NCI-H510A (cell line): ENCODE data around the gene NT5DC1.
"Not testable (repeated sequence)": the region's sequence is repeated elsewhere in the genome, so short reads cannot be mapped to it uniquely, and the experiment has no call there.

Experiments
- DNase-seq: peaks from one replicate; lab custom pipeline; 2025; lab: John Stamatoyannopoulos, UW

The NT5DC1 gene

DNA sequence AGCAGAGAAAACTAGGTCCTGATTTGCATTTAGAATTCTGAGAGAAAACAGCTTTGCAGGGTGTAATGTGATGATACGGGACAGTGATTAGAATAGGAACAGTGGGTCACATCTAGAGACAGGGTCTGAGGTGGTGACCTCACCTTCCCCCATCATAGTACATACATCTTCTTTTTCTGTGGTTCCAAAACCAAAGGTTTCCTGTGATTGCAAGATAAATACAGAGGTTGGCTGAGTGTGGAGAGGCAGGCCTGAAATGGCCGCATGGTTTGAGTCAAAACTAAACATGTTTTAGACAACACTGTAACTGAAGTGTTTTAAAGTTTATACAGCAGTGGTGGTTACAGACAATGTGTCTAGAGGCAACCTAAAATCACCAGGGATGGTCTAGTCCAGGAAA is 10.4 kb upstream of the NT5DC1 start:
- DNase-seq, result no peak

DNA sequence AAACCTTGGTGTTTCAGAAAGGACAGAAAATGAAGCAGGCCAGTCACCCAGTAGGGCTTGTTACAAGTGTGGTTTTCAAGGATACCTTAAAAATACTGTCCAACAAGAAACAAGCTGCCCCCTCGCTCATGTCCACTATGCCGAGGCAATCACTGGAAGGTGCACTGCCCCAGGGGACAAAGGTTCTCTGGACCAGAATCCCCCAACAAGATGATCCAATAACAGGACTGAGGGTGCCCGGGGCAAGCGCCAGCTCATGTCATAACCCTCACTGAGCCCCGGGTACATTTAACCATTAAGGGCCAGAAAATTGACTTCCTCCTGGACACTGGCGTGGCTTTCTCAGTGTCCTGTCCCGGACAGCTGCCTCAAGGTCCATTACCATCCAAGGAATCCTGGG is 6.6 kb upstream of the NT5DC1 start:
- no peak for DNase-seq

DNA sequence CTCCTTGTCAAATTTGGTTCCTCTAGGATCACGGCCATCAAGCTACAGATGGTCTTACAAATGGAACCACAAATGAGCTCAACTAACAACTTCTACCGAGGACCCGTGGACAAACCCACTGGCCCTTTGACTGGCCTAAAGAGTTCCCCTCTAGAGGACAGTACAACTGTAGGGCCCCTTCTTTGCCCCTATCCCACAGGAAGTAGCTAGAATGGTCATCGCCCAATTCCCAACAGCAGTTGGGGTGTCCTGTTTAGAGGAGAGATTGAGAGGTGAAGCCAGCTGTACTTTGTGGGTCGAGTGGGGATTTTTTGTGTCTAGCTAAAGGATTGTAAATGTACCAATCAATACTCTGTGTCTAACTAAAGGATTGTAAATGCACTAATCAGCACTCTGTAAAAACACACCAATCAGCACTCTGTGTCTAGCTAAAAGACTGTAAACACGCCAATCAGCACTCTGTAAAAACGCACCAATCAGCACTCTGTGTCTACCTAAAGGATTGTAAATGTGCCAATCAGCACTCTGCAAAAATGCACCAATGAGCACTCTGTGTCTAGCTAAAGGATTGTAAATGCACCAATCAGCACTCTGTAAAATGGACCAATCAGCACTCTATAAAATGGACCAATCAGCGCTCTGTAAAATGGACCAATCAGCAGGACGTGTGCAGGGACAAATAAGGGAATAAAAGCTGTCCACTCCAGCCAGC is 4.4 kb upstream of the NT5DC1 start:
- DNase-seq, result not testable (repeated sequence)

DNA sequence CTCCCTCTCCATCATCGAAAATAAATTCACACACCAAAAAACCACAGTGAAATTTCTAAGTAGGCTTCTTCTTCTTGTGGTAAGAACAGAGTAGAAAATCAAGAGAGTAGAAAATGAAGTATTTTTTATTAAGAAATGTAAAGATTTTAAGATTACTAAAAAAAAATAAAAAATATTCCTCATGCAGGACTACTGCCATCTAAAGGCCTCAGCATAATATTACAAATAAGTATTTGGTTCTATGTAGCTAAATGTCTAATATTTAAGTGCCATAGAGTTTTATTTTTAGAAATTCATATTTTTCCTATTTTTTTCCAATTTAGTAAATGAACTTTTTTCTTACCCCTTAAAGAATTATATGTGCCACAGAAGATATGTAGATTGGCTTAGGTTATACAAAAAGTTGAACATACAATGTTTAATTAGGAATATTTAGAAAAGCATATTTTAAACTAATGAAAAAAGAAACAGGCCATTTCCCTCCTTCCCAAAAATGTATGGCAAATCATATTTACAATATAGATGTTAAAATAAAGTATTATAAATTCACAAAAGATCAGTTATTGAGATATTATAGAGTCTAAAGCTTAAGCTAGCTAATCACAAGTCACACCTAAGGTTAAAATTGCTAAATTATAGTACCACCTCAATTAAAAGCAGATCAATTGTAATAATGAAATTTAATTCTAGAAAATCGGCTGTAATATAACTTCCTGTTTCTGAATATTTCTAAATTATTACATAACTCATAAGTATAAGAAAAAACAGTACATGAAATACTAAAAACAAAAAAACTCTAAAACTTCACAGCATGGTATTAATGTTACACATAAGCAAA is 3.5 kb upstream of the NT5DC1 start:
- no peak for DNase-seq

DNA sequence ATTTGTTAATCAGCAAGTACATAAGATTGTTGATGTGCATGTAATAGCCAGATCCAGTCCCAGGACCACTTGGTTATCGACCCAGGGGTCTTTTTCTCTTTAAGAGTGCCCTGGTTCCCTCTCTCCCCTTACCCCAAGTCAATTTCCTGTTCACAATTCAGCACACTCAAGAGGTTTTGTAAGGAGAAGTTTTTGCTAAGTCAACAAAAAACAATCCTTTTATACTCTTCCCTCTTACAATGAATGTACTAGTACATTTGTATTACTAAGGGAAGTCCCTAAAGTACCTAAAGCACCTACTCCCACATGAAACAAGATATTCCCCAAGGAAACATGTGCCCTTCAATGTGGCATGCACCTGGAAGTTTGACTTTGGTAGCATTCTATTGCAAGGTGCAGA is 1.6 kb upstream of the NT5DC1 start:
- DNase-seq, result no peak

DNA sequence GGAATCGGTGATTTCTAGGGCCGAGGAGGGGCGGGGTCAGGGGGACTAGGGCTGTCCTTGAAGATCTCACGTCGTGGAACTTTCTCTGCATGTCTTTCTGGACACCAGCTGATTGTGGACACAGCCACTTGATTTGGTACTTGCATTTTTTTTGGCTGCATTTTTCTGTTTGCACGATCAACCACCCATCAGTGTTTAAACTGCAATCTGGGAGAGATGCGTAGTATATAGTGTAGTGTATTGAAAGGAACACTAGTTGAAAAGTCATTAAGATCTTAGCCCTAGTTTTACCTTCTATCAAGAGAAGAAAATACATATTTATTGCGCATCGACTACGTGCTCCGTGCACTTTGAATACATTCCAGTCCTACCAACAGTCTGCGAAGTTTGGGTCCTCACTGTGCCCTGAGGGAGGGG is 657 bp downstream of the NT5DC1 start:
- no peak for DNase-seq

DNA sequence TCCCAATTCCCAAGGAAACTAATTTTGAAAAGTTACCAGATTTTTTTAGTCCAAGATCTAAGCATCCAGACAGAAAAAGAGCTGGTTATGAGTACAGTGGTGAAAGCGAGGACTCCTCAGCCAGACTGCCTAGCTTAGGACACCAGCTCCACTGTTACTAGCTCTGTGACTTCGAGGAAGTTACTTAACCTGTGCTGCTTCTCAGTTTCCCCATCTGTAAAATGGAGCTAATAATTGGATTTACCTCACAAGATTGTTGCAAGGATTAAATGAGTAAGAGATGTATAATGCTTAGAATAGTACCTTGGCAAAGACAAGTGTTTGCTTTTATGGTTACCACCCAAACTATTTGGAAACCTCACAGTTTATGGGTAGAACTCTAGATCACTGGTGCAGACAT is 1.1 kb downstream of the NT5DC1 start:
- DNase-seq, result no peak

DNA sequence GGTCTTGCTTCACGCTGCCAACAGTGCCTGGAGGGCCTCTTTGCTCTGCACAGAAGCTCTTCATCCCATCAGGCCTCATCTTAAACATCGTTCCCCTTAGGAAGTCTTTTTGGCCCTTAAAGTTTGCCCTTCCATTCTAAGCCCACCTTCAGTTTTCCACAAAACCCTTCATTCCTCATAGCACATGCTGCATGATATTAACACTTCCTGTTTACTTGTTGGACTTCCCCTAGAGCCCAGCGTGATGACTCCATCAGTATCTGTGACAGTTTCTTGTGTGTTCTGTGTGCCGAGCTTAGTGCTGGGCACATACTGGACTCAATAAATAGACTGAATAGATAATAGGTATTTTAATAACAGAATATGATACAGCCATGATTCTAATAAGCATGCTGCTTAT is 2.2 kb downstream of the NT5DC1 start:
- no peak for DNase-seq

DNA sequence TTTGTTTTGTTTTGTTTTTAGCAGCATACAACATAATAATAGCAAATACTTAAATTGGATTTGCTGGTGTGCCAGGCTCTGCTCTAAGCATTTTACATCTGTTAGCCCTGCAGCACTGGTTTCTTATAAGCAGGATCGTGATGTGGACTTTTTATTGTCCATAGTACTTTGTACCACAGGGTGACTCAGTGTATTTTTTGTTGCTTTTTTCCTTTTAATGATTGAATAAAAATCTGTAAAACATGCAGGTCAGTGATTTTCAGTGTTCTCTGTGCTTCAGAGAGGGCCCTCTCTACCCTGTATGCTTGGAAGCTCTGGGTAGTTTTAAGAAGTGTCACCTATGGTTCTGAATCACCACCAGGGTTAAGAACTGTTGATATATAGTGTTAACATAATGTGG is 4.0 kb downstream of the NT5DC1 start:
- DNase-seq, result no peak

DNA sequence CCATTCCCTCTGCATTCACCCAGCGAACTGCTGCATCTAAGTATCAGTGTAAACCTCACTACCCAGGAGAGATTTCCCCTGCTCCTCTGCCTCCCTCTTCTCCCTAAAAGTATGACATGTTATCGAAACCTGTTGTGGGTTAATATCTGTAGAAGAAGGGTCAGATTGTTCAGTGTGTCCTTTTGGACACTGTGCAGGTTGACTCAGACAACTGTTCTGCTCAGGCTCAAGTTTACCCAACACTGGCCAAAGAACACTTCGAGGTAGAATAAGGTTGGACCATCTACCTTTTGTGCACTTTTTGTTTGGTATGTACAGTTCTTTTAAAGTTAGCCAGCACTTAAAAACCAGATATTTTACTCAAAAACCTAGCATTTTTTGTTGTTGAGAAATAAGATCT is 4.6 kb downstream of the NT5DC1 start:
- no peak for DNase-seq

DNA sequence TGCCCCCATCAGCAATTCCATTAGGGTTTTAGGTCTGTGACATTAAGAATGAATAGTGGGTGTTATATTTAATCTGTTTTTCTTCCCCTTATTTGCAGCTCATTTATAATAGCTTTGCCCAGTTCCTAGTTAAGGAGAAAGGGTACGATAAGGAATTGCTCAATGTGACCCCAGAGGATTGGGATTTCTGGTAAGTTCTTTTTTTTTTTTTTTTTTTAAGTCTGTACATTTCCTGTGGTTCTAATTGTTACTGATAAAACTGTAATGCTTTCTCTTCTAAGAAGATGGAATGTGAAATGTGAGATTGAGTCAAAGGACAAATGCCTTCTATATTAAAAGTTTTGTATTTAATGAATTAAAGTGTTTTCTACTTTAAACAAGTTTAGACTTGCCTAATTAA is 5.5 kb downstream of the NT5DC1 start:
- no peak for DNase-seq

DNA sequence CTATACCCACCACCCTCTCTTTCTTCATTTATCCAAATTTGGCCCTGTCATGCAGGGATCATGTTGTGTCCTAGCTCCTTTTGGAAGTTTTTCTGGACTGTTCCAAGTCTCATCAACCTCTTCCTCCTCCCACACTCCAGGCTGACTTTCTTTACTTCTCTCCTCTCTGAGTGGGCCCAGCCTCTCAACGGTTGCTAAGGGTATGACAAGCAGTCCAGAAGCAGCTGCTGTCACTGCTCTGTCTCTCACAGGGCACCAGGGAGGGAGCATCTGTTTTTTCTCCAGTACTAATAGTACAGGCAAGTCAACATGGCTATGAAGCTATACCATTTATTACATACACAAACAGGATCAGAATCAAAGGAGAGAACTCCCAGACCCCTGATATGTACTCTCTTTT is 8.2 kb downstream of the NT5DC1 start:
- no peak for DNase-seq

DNA sequence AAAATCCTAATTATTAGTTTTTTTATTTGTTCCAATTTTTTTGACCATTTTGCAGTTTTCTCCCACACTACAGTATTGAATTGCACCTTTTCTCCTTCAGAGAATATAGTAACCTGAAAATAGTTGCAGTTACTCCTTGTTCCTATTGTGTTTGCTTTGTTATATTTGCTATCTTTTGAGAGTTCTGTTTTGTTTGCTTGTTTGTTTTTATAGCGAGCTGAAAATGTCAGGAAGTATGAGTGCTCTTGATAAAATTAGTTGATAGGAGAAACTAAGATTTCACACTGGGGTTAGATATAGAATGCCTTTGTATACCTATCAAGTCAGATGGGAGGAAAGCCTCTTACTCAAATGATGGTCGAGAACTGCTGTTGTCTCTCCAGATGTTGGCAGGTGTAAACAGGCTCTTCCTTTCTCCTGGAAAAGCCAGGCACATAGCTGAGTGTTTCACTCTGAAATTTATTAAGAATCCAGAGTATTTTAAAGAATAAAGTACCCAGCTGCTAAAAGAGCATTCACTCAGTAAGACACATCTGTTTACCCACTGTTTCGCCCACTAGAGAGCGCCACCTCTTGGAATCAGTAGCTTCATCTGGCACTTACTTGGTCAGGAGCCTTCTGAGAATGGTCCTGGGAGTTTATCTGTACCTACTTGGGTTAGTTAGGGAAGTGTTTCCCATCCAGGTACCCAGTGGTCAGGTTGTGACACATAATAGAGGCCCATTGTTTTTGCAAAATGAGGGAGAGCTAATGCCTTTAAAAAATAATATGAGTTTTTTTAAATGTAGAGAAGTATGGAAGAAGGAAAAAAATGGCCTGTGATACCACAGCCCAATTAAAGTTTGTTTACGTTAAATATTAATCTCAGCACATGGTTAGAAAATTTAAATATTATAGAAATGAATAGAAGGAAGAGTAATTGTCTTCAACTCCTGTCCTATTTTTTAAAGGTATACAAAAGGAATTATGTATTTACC is 11.2 kb downstream of the NT5DC1 start:
- DNase-seq, result no peak

DNA sequence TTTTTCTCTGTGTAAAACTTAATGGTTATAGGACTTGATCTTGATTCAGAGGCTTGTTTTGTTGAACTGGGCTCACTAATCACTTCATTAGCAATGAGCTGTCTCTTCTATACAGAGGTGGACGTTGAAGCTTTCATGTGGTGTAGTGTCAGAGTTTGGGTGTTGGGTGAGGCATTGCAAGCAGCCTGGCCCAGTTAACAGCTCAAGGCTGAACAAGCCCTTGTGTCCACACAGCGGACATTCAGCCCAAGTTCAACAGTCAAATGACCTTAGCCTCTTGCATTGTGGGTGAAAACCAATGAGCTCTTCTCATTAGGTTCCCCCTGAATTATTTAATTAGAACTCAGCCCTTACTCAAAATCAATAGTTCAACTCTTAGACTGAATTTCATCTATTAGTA is 12.7 kb downstream of the NT5DC1 start:
- no peak for DNase-seq

DNA sequence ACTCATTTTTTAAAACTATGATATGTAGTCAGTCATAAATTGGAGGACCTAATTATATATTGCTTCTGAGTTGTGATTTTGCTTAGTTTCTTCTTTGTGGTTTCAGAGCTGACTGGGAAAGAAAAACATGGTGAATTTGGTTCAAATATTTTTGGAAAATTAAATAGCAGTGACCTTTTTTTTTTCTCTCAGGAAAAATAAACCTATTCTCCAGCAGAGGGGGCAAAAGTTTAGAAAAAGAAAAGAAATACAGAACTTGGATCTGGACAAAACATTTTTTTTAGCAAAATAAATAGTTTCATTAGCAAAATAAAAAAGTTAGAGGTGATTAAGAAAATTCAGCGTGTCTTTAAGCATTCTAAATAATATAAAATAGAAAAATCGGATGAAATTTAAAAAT is 15.1 kb downstream of the NT5DC1 start:
- no peak for DNase-seq

DNA sequence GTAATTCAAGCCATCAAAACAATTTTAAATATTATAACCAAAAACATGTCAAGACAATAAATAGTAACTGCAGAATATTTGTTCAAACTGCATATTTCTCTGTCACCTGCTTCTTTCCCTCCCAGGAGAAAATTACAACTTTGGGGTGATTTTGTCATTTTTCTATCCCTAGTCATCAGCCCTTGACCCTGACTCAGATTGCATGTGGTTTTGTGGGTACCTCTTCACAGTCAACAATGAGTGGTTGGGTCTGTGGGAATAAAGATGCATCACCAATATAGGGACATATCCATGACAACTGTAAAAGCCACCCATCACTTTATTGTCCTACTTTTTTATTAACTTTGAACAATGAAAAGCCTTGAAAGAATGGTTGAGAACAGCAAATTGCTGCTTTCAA is 18.0 kb downstream of the NT5DC1 start:
- DNase-seq, result no peak

DNA sequence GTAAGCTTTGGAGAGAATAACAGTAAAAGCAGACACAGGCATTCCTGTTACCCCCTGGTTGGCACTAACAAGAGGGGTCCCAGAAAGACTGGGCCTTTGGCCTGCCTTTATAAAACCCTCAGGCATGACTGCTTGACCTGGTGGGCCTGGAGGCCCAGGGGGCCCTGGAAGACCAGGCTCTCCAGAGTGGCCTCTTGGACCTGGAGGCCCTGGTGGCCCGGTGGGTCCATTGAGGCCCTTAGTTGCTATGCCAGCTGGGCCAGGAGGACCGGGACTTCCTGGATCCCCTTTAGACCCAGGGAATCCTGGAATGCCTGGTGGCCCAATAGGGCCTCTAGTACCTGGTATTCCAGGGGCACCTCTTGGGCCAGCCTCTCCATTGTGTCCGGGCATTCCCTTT is 19.8 kb downstream of the NT5DC1 start:
- DNase-seq, result no peak

DNA sequence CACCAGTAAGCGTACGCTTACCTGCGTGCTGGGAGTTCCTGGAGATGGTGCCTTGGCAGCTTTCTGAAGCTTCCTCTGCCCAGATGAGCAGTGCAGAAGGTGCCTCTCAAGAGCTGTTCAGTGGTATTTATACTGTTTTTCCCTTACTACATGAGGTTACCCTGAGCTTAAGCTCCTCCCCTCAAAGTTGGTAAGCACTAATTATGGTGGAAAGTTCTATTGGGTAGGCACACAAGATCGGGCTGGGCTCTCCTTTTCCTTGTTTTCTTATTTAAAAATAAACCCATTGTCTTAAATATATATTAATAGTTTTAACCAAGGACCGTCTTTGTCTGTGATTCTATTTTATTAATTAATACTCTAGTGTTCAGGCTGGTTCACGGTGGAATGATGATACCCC is 25.4 kb downstream of the NT5DC1 start, which contains the start of gene COL10A1:
TSS of gene COL10A1 (minus strand) at position 101 of the 400 bp plus-strand sequence. CDS start 640 bp downstream, outside the sequence.
- DNase-seq, result no peak

DNA sequence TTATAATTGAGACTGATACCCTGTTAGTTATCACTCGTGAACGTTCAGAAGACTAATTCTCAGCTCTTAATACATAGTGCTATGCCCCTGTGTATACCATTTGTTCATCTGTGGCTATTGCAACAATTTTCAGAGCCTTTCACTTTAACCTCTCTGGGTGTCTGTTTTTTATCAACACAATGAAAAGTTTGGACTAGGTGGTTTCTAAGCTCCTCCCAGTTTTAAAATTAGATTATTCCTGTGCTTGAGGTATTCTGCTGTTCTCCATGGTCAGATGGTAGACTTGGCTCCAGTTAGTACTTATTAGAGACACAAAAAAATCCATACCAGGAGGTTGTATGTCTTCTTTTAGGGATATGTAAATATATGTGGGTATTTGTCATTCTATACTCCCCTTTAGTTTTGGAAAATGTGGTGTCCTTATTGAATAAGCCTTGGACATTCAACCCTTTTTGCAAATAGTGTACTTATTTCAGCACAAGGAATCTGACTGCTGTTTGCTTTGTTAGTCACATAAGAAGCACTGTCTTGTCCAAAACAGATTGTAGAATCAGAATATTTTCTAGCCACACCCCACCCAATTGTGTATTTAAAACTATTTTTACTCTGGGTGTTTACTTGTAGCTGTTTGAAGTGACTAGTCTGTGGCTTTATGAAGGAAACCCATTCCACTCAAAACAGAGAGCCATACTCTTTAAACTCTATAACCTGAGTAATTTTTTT is 27.3 kb downstream of the NT5DC1 start:
- no peak for DNase-seq

DNA sequence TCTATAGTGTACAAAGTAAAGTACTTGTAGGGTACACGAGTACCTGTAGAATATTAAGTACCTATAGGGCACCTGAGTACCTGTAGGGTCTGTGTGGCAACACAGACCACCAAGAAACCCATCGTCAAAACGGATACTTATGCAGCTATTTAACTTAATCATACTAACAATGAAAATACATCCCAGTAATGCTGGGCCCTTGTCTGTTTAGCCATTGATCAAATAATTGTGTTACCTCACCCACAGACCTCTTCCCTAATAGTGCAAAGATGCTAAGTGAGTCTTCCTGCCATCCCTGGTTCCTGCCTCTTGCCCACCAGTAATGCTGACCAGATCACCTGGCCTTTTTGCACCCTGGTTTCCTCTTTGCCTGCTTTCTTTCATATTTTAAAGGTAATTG is 32.8 kb downstream of the NT5DC1 start:
- no peak for DNase-seq

DNA sequence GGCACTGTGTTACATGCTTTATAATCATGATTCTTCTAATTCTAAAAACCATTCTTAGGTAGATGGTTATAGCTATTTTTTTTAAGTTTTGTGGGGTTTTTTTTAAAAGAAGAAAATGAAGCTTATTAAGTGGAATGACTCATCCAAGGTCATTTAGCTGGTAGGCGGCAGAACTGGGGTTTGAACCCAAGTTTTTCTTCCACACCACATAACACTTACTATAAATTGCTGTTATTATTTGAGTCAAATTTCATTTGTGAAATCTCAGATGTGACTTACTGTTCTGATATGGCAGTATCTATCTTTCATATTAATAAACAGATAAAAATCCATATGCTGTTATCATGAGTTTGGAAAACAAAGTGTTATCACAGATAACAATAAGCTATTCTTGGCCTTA is 35.7 kb downstream of the NT5DC1 start:
- no peak for DNase-seq

DNA sequence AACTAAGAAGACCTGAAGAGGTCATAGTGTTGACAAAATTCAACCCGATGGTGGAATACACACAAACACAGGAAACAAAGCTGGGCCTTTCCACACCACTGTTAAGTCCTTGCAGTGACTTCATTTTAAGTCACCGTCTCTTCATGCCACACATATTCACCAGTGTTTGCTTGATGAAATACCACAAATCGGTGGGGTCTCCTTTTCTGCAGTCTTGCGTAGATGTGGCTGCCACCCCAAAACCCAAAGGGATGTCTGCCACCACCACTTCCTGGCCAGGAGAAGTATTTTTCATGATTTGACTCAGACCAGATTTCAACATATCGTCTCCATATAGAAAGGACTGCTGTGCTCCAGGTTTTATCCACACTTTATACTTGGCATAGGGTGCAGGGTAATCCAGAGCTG is 36.3 kb downstream of the NT5DC1 start:
- DNase-seq, result no peak
